Fibroblast of skin of left quadriceps (primary cell): ENCODE results near the gene PRDX5.

ENCODE experiments used
- DNase-seq, 2 experiments: peaks; one replicate each; pipeline ENCODE4 v3.0.0-alpha.2; 2013; ENCODE audit warnings: low read depth in 2 of 2

The PRDX5 gene

GRCh38 chr11:64324692-64325469, 7.0 kb downstream of the PRDX5 start:
- DNase-seq: no peak

- DNase-seq: no peak
Observed at GRCh38 chr11:64327375-64327774, 9.5 kb downstream of the PRDX5 start.

- no peak for DNase-seq
Observed at GRCh38 chr11:64327993-64328392, 10.1 kb downstream of the PRDX5 start.

GRCh38 chr11:64330888-64331287, 13.0 kb downstream of the PRDX5 start:
- DNase-seq: no peak

GRCh38 chr11:64331569-64332371, 13.8 kb downstream of the PRDX5 start:
- DNase-seq: peak; percentile 38 to 45

GRCh38 chr11:64333556-64333955, 15.6 kb downstream of the PRDX5 start:
- no peak for DNase-seq

GRCh38 chr11:64334764-64335735, 17.1 kb downstream of the PRDX5 start:
- peak; percentile 79 to 80 for DNase-seq

GRCh38 chr11:64337538-64338249, 19.8 kb downstream of the PRDX5 start:
- DNase-seq: no peak

GRCh38 chr11:64338716-64339115, 20.8 kb downstream of the PRDX5 start:
- no peak for DNase-seq

GRCh38 chr11:64339286-64339685, 21.4 kb downstream of the PRDX5 start:
- DNase-seq: no peak

- DNase-seq: no peak
Observed at GRCh38 chr11:64339754-64340408, 22.0 kb downstream of the PRDX5 start, which contains the start of gene CCDC88B. TSS of gene CCDC88B (plus strand) at chr11:64340204. CDS start at chr11:64340267, 63 bp downstream.

GRCh38 chr11:64340671-64341335, 22.9 kb downstream of the PRDX5 start:
- DNase-seq: no peak

- DNase-seq: no peak
Observed at GRCh38 chr11:64341429-64341828, 23.5 kb downstream of the PRDX5 start.

- peak; percentile 60 to 61 for DNase-seq
Observed at GRCh38 chr11:64341851-64342791, 24.2 kb downstream of the PRDX5 start.

GRCh38 chr11:64342869-64343745, 25.2 kb downstream of the PRDX5 start:
- DNase-seq: no peak

- no peak for DNase-seq
Observed at GRCh38 chr11:64343767-64344559, 26.0 kb downstream of the PRDX5 start.

- DNase-seq: no peak
Observed at GRCh38 chr11:64344787-64345186, 26.9 kb downstream of the PRDX5 start.
